ENCODE results near the gene PABPN1. TPM values are rescaled to one million over a fixed set of nuclear protein-coding genes. Genes with fewer than 3 reads are reported as not detected.

The PABPN1 gene
- total and polyA plus RNA-seq, 2 of the 13 experiments (the other 11 are each of a cell fraction or from before 2014, with no cell fraction given): 233 to 524 TPM

- TF ChIP-seq TIGD3 (CRISPR knock-in tag; IDR thresholded peaks at IDR 0.05; ENCODE audit: borderline replicate concordance) (0 out of 2 replicates have a peak, but pooled peaks have one; percentile 40), GMEB1 (CRISPR knock-in tag; IDR thresholded peaks at IDR 0.05; ENCODE audit: borderline replicate concordance) (no peak), SMC3 (IDR thresholded peaks at IDR 0.05; ENCODE audit: low read length) (no peak), ZC3H4 (CRISPR knock-in tag; IDR thresholded peaks at IDR 0.05; ENCODE audit: borderline replicate concordance) (no peak), SRF (IDR thresholded peaks at IDR 0.05; ENCODE audit: low read depth, low read length) (no peak), NCOR1 (IDR thresholded peaks at IDR 0.05; ENCODE audit: borderline replicate concordance, low read length) (no peak), MAFF (IDR thresholded peaks at IDR 0.05; ENCODE audit: low read depth, low read length) (no peak), PLRG1 (conservative IDR thresholded peaks at IDR 0.05) (no peak), ZNF350 (CRISPR knock-in tag; IDR thresholded peaks at IDR 0.05; ENCODE audit: borderline replicate concordance, low read depth) (peak; percentile 7; the same call in 1 of the 2 replicates), ZNF569 (CRISPR knock-in tag; IDR thresholded peaks at IDR 0.05; ENCODE audit: borderline replicate concordance) (peak; percentile 84; the same call in 1 of the 2 replicates), ZNF766 (CRISPR knock-in tag; IDR thresholded peaks at IDR 0.05; ENCODE audit: borderline replicate concordance) (no peak), ZNF776 (CRISPR knock-in tag; IDR thresholded peaks at IDR 0.05) (no peak), SUZ12 (IDR thresholded peaks at IDR 0.05; ENCODE audit: low read depth, low read length) (no peak), ZKSCAN1 (IDR thresholded peaks at IDR 0.05; ENCODE audit: low read length) (no peak), MYC (CRISPR knock-in tag; IDR thresholded peaks at IDR 0.05; ENCODE audit: borderline replicate concordance) (peak; percentile 44), ZNF451 (CRISPR knock-in tag; IDR thresholded peaks at IDR 0.05) (no peak), MXD1 (CRISPR knock-in tag; IDR thresholded peaks at IDR 0.05) (no peak), ZNF891 (CRISPR knock-in tag; IDR thresholded peaks at IDR 0.05) (no peak), ZFP36L2 (CRISPR knock-in tag; IDR thresholded peaks at IDR 0.05) (no peak), HOXA5 (CRISPR knock-in tag; IDR thresholded peaks at IDR 0.05) (no peak), BCL3 (CRISPR knock-in tag; IDR thresholded peaks at IDR 0.05) (no peak), MZF1 (CRISPR knock-in tag; IDR thresholded peaks at IDR 0.05; ENCODE audit: borderline replicate concordance) (no peak), GPBP1L1 (CRISPR knock-in tag; IDR thresholded peaks at IDR 0.05) (no peak)
Observed at GRCh38 chr14:23299986-23300686, 21.1 kb upstream of the PABPN1 start (continued).
